ENCODE results near the gene TMEM86B.
A peak's percentile ranks its signal among the peaks of the same experiment; 100 is the strongest.

TMEM86B gene

DNA sequence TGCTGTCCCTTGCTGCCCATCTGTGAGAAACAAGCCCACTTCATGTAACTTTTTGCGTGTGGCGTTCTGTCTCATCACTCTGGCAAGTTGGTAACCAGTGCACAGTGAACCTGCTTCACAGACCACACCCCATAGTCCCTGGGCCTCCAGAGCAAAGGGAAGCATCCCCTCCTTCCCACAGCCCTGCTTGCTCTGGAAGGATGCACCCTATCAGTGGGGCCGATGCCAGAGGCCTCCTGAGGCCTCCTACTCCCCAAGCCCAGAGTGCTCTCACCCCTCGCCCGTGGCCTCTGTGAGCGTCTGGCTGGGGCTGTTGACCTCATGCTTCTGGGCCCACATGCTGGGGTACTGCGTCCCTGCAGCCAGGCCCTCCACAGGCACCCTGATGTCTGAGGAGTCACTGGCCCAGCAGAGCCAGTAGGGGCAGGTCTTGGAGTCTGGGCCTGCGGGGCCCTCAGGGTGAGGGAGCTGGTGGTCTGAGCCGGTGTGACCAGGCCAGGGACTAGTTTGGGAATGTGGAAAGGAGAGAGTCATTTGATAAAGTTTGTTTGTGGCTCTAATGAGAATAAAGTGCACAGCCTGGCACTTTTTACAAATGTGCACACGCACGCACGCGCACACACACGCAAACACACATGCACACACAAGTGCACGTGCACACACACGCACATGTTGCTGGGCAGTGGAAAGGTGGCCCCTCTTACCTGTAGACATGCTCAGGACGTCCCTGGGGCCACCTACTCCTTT lies 5.1 kb downstream of the TMEM86B start:
- H3K4me1 ChIP-seq (ENCODE audit: insufficient read depth, poor library complexity, severe bottlenecking): no peaks in the 10 kb centered on the region
- H3K9me3 ChIP-seq (ENCODE audit: severe bottlenecking): no peaks in the 10 kb centered on the region
- H3K27ac ChIP-seq (ENCODE audit: poor library complexity, severe bottlenecking): no peak overlapping the region
- H3K36me3 ChIP-seq (ENCODE audit: low read depth): 0 out of 2 replicates have a peak, but pooled peaks cover 8% of the 10 kb centered on the region
- ATAC-seq (ENCODE audit: low read depth) (peak; percentile 15), DNase-seq (ENCODE audit: low spot score) (no peak)
- H3K27me3 ChIP-seq (ENCODE audit: insufficient read depth, poor library complexity, severe bottlenecking): no peaks in the 10 kb centered on the region
- TF ChIP-seq, protein P1, sequence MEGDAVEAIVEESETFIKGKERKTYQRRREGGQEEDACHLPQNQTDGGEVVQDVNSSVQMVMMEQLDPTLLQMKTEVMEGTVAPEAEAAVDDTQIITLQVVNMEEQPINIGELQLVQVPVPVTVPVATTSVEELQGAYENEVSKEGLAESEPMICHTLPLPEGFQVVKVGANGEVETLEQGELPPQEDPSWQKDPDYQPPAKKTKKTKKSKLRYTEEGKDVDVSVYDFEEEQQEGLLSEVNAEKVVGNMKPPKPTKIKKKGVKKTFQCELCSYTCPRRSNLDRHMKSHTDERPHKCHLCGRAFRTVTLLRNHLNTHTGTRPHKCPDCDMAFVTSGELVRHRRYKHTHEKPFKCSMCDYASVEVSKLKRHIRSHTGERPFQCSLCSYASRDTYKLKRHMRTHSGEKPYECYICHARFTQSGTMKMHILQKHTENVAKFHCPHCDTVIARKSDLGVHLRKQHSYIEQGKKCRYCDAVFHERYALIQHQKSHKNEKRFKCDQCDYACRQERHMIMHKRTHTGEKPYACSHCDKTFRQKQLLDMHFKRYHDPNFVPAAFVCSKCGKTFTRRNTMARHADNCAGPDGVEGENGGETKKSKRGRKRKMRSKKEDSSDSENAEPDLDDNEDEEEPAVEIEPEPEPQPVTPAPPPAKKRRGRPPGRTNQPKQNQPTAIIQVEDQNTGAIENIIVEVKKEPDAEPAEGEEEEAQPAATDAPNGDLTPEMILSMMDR (IDR thresholded peaks at IDR 0.05; ENCODE audit: poor library complexity, severe bottlenecking): no peak
- H3K4me3 ChIP-seq (ENCODE audit: severe bottlenecking): no peak overlapping the region

DNA sequence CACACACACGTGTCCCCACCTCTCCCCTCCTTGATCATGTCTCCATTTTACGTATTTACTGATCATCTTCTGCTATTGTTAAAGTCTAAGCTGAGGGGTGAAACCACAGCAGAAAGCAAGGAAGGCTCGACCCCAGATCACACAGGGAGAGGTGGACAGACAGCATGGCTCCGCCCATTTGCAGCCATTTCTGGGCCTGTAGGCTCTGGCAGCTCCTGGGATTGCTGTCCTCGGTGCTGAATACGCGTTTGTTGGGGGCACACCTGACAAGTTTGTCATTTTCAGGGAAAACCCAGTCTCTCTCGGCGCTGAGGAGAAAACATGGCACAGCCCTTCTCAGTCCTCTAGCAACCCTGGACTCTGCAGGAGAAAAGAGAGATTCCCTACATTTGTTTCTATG lies 8.0 kb downstream of the TMEM86B start:
- Histone ChIP-seq H3K36me3 (ENCODE audit: low read depth) (no peaks in the 10 kb centered on the region), H3K27me3 (ENCODE audit: insufficient read depth, poor library complexity, severe bottlenecking) (no peaks in the 10 kb centered on the region)

DNA sequence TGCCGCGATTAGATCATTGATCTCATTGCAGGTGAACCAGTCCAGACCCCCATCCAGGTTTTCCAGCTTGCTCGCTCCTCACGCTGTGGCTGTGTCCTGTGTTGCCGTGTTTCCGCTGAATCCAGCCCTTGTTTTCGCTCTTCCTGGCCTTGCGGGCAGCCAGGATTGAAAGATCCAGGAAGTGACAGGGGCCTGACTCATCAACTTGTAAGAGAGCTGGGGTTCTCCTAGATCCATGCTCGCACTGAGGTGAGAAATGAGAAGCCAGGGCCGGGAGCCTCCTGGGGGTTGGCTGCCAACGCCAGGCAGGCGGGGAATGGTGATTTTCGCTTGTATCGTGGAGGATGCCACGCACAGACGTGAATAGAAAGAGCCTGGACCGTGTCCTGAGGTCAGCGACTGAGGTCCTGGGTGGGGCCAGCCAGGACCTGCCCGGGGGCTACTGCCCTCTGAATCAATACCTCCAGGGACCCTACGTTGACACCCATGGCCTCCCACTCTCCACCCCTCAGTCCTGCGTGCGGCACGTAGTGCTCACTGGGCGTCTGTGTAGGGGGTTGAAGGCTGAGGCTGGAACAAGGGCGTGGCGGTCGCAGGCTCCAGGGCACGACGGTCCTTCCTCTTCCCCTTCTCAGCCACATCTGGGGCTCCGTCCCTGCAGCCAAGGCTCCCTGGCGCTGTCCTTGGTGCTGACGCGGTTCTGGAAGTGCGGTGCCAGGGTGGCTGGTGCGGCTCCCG lies 11.9 kb downstream of the TMEM86B start:
- DNase-seq (ENCODE audit: low spot score): peak; percentile 97
- peaks cover 3% of the 10 kb centered on the region for H3K9me3 ChIP-seq (ENCODE audit: severe bottlenecking)
- H3K4me3 ChIP-seq (ENCODE audit: severe bottlenecking): peak overlapping the region; percentile 13
- H3K27me3 ChIP-seq (ENCODE audit: insufficient read depth, poor library complexity, severe bottlenecking): no peaks in the 10 kb centered on the region
- TF ChIP-seq, protein P1 (IDR thresholded peaks at IDR 0.05; ENCODE audit: poor library complexity, severe bottlenecking): no peak
- H3K27ac ChIP-seq (ENCODE audit: poor library complexity, severe bottlenecking): peak overlapping the region; percentile 79
- peak; percentile 96 for ATAC-seq (ENCODE audit: low read depth)
- peaks cover 11% of the 10 kb centered on the region for H3K4me1 ChIP-seq (ENCODE audit: insufficient read depth, poor library complexity, severe bottlenecking)
- no peaks in the 10 kb centered on the region for H3K36me3 ChIP-seq (ENCODE audit: low read depth)

More for the DNA sequence above, 8.0 kb downstream of the TMEM86B start:
- ATAC-seq (ENCODE audit: low read depth) (no peak), DNase-seq (ENCODE audit: low spot score) (no peak)
- Histone ChIP-seq H3K9me3 (ENCODE audit: severe bottlenecking) (no peaks in the 10 kb centered on the region), H3K4me1 (ENCODE audit: insufficient read depth, poor library complexity, severe bottlenecking) (peaks cover 11% of the 10 kb centered on the region), H3K27ac (ENCODE audit: poor library complexity, severe bottlenecking) (no peak overlapping the region), H3K4me3 (ENCODE audit: severe bottlenecking) (no peak overlapping the region)
- TF ChIP-seq, protein P1 (IDR thresholded peaks at IDR 0.05; ENCODE audit: poor library complexity, severe bottlenecking): no peak

DNA sequence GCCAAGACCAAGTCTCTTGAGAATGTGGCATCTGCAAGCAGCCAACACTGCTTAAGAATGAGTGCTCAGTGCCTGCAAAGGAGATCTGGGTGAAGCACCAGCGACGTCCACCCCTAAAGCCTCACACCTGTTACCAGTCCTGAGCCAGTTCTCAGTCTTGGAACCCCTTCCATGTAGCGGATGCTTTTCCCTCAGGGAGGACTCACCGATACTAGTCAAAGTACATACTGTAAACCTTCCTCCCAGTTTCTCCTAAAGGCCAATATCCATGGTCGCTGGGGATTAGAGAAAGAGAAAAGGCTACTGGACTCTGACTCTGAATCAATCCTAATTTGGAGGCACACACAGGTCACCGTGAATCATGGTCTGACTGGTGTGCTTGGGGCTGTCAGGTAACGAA lies 15.0 kb downstream of the TMEM86B start:
- H3K27ac ChIP-seq (ENCODE audit: poor library complexity, severe bottlenecking): no peak overlapping the region
- no peaks in the 10 kb centered on the region for H3K27me3 ChIP-seq (ENCODE audit: insufficient read depth, poor library complexity, severe bottlenecking)
- DNase-seq (ENCODE audit: low spot score): no peak
- TF ChIP-seq, protein P1 (IDR thresholded peaks at IDR 0.05; ENCODE audit: poor library complexity, severe bottlenecking): no peak
- no peak for ATAC-seq (ENCODE audit: low read depth)
- peaks cover 3% of the 10 kb centered on the region for H3K9me3 ChIP-seq (ENCODE audit: severe bottlenecking)
- no peak overlapping the region for H3K4me3 ChIP-seq (ENCODE audit: severe bottlenecking)
- H3K4me1 ChIP-seq (ENCODE audit: insufficient read depth, poor library complexity, severe bottlenecking): peaks cover 28% of the 10 kb centered on the region
- H3K36me3 ChIP-seq (ENCODE audit: low read depth): no peaks in the 10 kb centered on the region
